NCI-H446 (cell line): Measurements from ENCODE around the gene MRTFB.

Experiments
- DNase-seq, 2 experiments: peaks; one replicate each; lab custom pipeline; 2025; lab: John Stamatoyannopoulos, UW

Gene MRTFB

GRCh38 chr16:14186007-14186794 is 115.1 kb downstream of the MRTFB start:
- DNase-seq, result no peak

DNA sequence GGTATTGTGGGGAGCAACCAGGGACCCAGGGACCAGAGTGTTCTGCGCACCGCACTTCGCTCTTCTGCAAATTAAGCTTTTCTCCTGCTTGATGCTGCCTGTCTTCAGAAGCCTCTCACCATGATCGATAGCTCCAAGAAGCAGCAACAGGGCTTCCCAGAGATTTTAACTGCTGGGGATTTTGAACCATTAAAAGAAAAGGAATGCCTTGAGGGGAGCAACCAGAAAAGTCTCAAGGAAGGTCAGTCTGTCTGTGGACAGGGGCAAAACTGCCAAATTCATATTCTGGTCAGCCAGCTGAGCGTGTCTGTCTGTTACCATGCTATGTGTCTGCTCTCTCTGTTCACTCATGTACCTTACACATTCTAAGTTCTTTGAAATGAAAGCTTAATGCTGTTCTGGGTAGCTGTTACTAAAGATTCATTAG is 115.7 kb downstream of the MRTFB start:
- no peak for DNase-seq

DNA sequence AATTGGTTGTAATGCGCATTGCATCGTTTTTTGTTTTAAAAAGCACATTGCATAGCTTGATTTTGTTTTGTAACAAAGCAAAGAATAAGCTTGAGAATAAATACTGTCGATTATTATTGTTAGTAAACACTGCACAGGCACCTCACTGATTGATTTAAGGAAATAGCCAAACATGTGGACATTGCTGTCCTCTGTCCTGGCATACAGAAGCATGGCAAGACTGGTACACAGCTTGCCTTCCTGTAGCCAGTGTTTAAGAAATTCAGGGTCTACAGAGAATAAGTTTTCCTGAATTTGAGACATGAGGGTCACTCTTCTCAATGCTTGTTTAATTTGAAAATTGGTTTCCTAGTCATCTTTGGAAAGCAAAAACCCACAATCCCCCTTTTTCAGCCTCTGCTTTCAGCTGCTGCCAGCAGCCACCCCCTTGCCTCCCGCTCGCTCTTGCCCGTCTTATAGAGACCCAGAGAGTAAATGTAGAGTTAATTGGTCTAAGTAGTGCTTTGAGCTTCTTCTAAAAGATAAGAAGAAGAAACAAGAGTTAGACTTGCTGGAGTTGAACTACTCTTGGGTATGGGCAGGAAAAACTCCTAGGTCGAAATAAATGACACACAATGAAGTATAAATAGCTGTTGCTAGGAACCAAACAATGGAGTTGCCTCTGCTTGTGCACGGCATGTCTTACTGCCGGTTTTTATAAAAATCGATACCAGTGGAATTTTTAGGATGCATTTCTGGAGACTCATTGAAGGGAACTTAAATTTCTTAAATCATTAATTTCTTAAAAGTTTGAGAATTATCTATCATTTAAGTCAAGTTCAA is 116.6 kb downstream of the MRTFB start:
- no peak for DNase-seq

DNA sequence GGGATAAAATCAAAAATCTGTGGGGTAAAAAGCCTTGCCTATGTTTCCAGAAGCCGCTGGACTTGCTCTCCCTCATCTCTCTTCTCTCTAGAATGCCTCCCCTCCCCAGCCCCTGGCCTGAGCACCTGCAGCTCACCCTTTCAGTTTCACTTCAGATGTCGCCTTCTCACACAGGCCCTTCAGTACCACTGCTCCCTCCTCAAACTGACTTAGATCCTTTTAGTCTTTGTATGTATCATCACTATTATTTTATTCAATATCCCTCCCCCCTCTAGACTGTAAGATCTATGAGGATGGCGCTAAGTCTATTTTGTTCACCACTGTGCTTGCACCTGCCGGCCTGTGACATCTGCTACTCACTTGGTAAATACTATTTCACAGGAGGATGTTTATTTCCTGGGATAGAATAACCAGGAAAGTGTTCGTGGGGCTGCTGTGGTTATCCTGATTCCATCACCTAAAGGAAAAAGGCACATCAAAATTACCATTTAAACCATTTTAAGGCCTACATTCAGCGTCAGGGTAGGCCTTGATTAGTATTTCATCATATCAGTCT is 122.3 kb downstream of the MRTFB start:
- DNase-seq, result no peak

DNA sequence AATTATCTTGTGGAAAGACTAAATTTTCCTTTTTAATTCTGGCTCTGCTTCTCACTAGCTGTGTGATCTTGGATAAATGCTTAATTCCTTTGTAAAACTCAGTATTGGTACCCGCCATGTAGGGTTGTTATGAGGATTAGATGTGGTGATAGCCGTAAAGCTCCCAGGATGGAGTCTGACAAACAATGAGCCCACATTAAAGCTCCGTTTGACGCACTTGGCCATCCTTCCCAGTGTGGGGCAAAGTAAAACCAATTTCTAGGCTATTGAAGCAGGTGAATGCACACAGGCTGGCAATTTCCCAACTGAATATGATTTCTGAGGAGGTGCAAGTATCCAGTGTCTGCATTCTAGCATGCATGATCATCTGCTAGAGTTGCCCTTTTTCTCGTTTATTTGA is 123.6 kb downstream of the MRTFB start:
- no peak for DNase-seq

DNA sequence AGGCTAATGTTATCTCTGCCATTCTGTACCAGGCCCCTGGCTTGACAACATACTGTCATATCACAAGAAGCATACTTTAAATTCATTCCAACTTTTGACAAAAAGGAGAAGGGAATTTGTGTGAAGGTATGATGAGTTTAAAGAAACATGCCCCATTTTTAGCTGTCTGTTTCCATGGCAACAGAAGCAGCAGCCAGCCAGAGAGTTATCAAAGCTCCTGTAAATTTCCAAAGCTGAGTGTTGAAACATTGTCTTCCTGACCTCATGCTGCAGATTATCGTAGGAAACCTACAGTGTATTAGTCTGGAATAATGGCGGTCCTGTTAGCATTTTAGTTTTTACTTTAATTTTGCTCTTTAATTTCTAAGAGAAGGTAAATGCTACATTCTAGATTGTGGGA is 124.9 kb downstream of the MRTFB start:
- no peak for DNase-seq

DNA sequence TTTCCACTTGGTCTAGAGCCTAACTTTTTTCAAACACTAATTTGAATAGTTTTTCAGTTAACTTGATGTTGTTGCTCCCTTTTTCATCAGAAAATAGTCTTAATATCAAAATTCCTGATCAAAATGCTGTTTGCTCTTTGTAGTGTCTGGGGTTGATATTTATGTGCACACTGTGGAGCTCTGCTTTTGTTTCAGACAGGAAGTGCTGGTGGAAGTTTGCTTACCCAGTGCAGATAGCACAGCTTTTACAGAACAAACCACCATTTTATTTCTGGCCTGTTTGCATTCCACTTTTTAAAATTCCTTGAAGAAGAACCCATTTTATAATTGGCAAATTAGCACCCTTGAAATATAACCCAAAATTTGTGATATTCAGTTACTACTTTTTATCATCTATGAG is 125.4 kb downstream of the MRTFB start:
- no peak for DNase-seq

DNA sequence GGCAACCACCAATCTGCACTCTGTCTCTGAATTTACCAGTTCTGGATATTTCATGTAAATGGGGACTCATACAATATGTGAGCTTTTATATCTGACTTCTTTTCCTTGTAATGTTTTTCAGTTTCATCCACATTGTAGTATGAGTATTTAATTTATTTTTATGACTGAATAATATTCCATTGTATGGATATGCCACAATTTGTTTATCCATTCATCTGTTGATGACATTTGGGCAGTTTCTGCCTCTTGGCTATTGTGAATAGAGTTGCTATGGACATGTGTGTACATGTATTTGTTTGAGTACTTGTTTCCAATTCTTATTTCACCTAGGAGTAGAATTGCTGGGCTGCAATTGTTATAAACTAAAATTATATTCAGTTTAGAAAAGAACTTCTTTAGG is 126.9 kb downstream of the MRTFB start:
- DNase-seq, result no peak

DNA sequence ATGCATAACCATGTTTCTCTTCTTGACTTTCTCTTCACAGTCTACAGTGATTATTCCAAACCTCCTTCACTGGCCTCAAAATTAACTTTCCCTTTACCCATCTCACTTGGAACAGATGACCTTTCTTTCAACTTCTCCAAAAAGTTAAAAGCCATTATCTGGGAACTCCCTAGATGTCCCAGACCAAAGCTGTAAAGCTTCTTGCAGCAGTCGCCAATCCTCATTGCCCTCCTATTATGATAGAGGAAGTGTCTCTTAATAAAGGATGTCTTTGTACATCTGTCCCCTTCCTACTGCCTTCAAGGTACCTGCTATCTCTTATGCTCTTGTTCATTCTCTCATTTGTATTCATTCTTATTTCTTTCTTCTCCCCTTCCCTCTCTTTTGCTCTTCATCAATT is 127.5 kb downstream of the MRTFB start:
- DNase-seq, result no peak

DNA sequence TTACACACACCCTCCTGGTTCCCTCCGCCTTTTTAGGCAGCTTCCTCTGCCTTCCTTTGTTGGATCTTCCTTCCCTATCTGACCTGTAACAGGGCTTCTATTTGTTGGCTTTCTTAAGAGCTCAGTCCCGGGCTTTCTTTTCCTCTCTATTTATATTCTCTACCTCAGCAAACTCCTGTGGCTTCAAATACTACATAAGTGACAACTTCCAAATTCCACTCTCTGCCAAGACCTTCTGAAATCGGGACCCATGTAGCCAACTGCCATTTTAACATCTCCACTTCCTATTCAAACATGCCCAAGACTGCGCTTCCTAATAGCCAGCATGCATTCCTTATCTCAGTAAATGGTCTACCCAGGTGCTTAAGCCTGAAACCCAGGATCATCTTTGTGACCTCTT is 128.1 kb downstream of the MRTFB start:
- DNase-seq, result no peak

DNA sequence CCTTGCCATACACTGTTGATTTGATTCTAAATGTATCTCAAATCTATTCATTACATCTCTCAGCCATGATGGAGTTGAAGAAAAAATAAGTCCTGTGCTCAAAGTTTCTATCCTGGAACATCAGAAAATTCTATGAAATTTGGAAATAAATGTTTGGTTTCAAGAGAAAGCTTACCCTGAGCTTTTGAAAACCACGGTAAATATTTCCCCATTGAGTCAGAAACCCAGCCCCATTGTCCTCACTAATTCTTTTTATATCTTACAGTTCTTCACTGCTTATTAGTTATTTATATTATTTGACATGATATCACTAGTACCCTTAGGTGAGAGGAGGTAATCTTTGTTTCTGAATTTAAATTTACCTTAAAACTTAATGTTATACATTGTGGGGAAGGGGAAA is 128.5 kb downstream of the MRTFB start:
- no peak for DNase-seq

- DNase-seq, result no peak
Measured at GRCh38 chr16:14202095-14202494, 131.0 kb downstream of the MRTFB start.

DNA sequence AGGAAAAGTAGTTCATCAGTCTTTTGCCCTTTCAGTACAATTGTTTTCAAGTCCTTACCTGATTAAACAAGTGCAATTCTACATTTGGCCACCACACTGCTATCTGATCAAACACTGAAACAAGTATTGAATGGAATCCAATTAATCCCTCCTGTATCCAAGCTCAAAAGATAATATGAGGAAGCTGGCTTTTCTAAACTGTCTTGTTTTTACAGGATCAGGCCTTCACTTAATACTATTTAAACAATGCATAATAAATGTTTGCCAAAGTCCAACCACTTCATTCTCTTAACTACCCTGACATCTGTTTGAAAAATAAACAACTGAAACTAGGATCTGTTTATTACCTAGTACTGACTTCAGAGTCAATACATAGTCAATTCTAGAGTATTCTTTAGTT is 131.6 kb downstream of the MRTFB start:
- peak in 1 of 2 experiments; percentile 9 for DNase-seq

- no peak for DNase-seq
Measured at GRCh38 chr16:14203166-14203565, 132.0 kb downstream of the MRTFB start.

- no peak for DNase-seq
Measured at GRCh38 chr16:14205666-14206065, 134.5 kb downstream of the MRTFB start.

- DNase-seq, result no peak
Measured at GRCh38 chr16:14211856-14212543, 140.9 kb downstream of the MRTFB start.

GRCh38 chr16:14215941-14216340 is 144.8 kb downstream of the MRTFB start:
- no peak for DNase-seq

- no peak for DNase-seq
Measured at GRCh38 chr16:14219983-14220382, 148.9 kb downstream of the MRTFB start.

DNA sequence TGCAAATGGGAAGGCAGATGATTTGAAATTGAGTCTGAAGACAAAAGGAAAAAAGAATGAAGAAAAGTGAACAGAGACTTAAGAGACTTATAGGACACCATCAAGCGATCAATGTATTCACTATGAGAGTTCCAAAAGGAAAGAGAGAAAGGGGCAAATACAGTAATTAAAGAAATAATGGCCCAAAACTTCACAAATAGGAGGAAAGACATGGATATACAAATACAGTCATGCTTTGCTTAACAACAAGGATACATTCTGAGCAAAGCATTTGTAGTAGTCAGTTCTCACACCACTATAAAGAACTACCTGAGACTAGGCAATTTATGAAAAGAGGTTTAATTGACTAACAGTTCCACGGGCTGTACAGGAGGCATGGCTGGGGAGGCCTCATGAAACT is 152.5 kb downstream of the MRTFB start:
- DNase-seq, result no peak

GRCh38 chr16:14225457-14225856 is 154.3 kb downstream of the MRTFB start:
- DNase-seq, result no peak

GRCh38 chr16:14232106-14232864 is 161.2 kb downstream of the MRTFB start:
- DNase-seq, result peak in 1 of 2 experiments; percentile 18

GRCh38 chr16:14236401-14236800 is 165.3 kb downstream of the MRTFB start:
- no peak for DNase-seq
